ENCODE data around the gene C5orf22.

Gene C5orf22

DNA sequence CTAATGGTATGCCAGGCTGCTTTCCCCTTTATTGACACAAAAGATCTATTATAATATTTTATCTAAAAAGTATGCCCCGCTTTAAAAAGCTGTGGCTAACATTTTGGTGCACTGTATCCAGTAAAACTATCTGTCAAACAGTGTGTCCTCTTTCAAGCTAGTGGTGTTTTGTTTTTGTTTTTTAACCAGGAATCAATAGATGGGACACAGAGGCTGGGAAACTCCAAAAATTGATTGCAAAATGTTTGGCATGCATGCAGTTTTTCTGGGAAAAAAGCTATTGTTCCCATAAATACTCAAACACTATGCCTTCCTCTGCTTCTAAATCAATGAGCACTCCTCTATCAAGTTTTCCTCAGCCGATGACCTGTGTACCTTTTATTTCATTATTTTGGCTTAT, 72.5 kb downstream of the C5orf22 start:
- no peak for DNase-seq (ENCODE audit: low read depth)
